NB4 (cell line): ENCODE measurements around the gene MACROD2.

ENCODE experiments used
- MYC ChIP-seq: IDR thresholded peaks from 2 replicates; pipeline ENCODE4 v1.6.1; 2011; ENCODE audit warnings: low read depth, low read length
- POLR2A ChIP-seq: IDR thresholded peaks from 2 replicates; pipeline ENCODE4 v1.6.1; 2011; ENCODE audit warnings: mild to moderate bottlenecking; ENCODE audit not compliant: insufficient read length; ENCODE audit errors: extremely low read depth
- TF ChIP-seq, protein P1 (sequence below): IDR thresholded peaks from one replicate; pipeline ENCODE4 v1.5.1; 2012; ENCODE audit warnings: low read depth, low read length
- TF ChIP-seq, protein P2 (sequence below): IDR thresholded peaks from 2 replicates; pipeline ENCODE4 v1.6.1; 2011; ENCODE audit warnings: low read depth, low read length

DNA sequence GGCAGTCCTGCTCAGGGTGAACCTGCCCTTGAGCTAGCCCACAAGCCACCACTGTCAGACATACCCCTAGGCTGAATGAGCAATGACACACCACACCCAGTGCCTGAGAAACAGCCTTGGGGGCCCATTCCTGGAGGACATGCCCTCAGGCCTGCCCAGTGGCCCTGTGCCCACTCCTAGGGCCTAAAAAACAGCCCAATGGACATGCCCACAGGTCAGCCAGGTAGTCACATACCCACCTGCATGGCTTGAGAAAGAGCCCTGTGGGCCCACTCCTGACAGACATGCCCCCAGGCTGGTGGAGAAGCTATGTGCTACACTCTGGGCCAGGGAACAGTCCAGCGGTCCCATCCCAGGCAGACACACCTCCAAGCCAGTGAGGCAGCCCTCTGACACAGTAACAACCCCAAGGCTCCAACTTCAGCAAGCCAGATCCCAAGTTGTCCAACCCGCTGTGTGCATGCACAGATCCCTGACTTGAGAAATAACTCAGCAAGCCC, 2086.8 kb downstream of the MACROD2 start:
- TF ChIP-seq, protein P1, sequence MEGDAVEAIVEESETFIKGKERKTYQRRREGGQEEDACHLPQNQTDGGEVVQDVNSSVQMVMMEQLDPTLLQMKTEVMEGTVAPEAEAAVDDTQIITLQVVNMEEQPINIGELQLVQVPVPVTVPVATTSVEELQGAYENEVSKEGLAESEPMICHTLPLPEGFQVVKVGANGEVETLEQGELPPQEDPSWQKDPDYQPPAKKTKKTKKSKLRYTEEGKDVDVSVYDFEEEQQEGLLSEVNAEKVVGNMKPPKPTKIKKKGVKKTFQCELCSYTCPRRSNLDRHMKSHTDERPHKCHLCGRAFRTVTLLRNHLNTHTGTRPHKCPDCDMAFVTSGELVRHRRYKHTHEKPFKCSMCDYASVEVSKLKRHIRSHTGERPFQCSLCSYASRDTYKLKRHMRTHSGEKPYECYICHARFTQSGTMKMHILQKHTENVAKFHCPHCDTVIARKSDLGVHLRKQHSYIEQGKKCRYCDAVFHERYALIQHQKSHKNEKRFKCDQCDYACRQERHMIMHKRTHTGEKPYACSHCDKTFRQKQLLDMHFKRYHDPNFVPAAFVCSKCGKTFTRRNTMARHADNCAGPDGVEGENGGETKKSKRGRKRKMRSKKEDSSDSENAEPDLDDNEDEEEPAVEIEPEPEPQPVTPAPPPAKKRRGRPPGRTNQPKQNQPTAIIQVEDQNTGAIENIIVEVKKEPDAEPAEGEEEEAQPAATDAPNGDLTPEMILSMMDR: no peak
- TF ChIP-seq MYC (no peak), POLR2A (no peak)
- TF ChIP-seq, protein P2, sequence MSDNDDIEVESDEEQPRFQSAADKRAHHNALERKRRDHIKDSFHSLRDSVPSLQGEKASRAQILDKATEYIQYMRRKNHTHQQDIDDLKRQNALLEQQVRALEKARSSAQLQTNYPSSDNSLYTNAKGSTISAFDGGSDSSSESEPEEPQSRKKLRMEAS: no peak
